Type B pancreatic cell (in vitro differentiated cells): ENCODE measurements around the gene MRPS9. TPM values are rescaled to one million over a fixed set of nuclear protein-coding genes. Genes with fewer than 3 reads are reported as not detected.

Experiments used
- DNase-seq: peaks from one replicate; pipeline ENCODE4 v3.0.0; 2021; ENCODE audit warnings: mixed read lengths; ENCODE audit not compliant: unreplicated experiment; ENCODE audit errors: extremely low spot score
- H3K27ac Mint-ChIP-seq: 2 replicates; pipeline ENCODE4 v1.8.0; 2021; ENCODE audit warnings: mild to moderate bottlenecking, mixed read lengths
- H3K27me3 Mint-ChIP-seq: 2 replicates; pipeline ENCODE4 v1.8.0; 2021; ENCODE audit warnings: mixed read lengths
- H3K36me3 Mint-ChIP-seq: 2 replicates; pipeline ENCODE4 v1.8.0; 2021; ENCODE audit warnings: mixed read lengths
- H3K4me1 Mint-ChIP-seq: one replicate; pipeline ENCODE4 v1.8.0; 2021; ENCODE audit warnings: mixed read lengths; ENCODE audit not compliant: unreplicated experiment
- H3K4me3 Mint-ChIP-seq: 2 replicates; pipeline ENCODE4 v1.8.0; 2021; ENCODE audit warnings: mild to moderate bottlenecking, mixed read lengths
- H3K9me3 Mint-ChIP-seq: 2 replicates; pipeline ENCODE4 v1.8.0; 2021; ENCODE audit warnings: mixed read lengths
- CTCF ChIP-seq: fragments of 200-600 bp; sonication (generic); conservative IDR thresholded peaks from 2 replicates; pipeline ENCODE4 v1.5.0; 2021; ENCODE audit warnings: antibody characterized with exemption, mild to moderate bottlenecking
- total RNA-seq: library from RNA; stranded (reverse); gene quantifications from 2 replicates; pipeline ENCODE4 v1.2.1, GENCODE V29; 2021; ENCODE audit warnings: low replicate concordance

MRPS9 gene
- total RNA-seq, 1 donor from 2014 or later = 33.6 TPM

- H3K27me3 Mint-ChIP-seq = peaks cover 8% of the 10 kb centered on the region
- no peaks in the 10 kb centered on the region for H3K4me1 Mint-ChIP-seq
These were observed 98.5 kb downstream of the MRPS9 start for GRCh38 chr2:105136394-105136793.

GRCh38 chr2:105138643-105139042 is 100.8 kb downstream of the MRPS9 start:
- no peak for TF ChIP-seq CTCF
- no peak overlapping the region for H3K27ac Mint-ChIP-seq
- no peak for DNase-seq
- H3K36me3 Mint-ChIP-seq = no peaks in the 10 kb centered on the region
- no peaks in the 10 kb centered on the region for H3K9me3 Mint-ChIP-seq
- no peaks in the 10 kb centered on the region for H3K4me1 Mint-ChIP-seq
- no peak overlapping the region for H3K4me3 Mint-ChIP-seq
- peaks cover 9% of the 10 kb centered on the region for H3K27me3 Mint-ChIP-seq

More at GRCh38 chr2:105136394-105136793, 98.5 kb downstream of the MRPS9 start:
- Mint-ChIP-seq H3K9me3 (no peaks in the 10 kb centered on the region), H3K4me3 (no peak overlapping the region), H3K36me3 (no peaks in the 10 kb centered on the region), H3K27ac (no peak overlapping the region)
- TF ChIP-seq CTCF = no peak
- no peak for DNase-seq

GRCh38 chr2:105139556-105140239 is 101.8 kb downstream of the MRPS9 start:
- Mint-ChIP-seq H3K27ac (no peak overlapping the region), H3K9me3 (no peaks in the 10 kb centered on the region), H3K4me1 (peaks cover 3% of the 10 kb centered on the region), H3K27me3 (peaks cover 13% of the 10 kb centered on the region), H3K36me3 (no peaks in the 10 kb centered on the region), H3K4me3 (no peak overlapping the region)
- no peak for TF ChIP-seq CTCF
- DNase-seq = no peak

GRCh38 chr2:105140240-105140568 is 102.3 kb downstream of the MRPS9 start:
- Mint-ChIP-seq H3K27ac (no peak overlapping the region), H3K36me3 (no peaks in the 10 kb centered on the region), H3K4me1 (peaks cover 7% of the 10 kb centered on the region), H3K4me3 (no peak overlapping the region), H3K27me3 (peaks cover 17% of the 10 kb centered on the region), H3K9me3 (no peaks in the 10 kb centered on the region)
- no peak for TF ChIP-seq CTCF
- no peak for DNase-seq

GRCh38 chr2:105141099-105141614 is 103.3 kb downstream of the MRPS9 start:
- Mint-ChIP-seq H3K4me1 (peaks cover 7% of the 10 kb centered on the region), H3K27ac (no peak overlapping the region), H3K27me3 (peaks cover 17% of the 10 kb centered on the region), H3K9me3 (no peaks in the 10 kb centered on the region), H3K36me3 (no peaks in the 10 kb centered on the region), H3K4me3 (peak overlapping the region; percentile 65)
- TF ChIP-seq CTCF = no peak
- DNase-seq = no peak
